Endothelial cell of umbilical vein (primary cell): ENCODE data around the gene MRPS23.

ENCODE experiments used
- CTCF ChIP-seq, 2 donors: IDR thresholded peaks; 1 replicate in 1 of 2; 2 replicates in 1 of 2; pipeline ENCODE4 v1.5.1; 2011; ENCODE audit warnings: low read length in 2 of 2, mild to moderate bottlenecking in 2 of 2, moderate library complexity in 2 of 2, control low read depth in 1 of 2, inconsistent platforms in 1 of 2, low read depth in 1 of 2; ENCODE audit not compliant: insufficient read depth in 1 of 2; ENCODE audit errors: extremely low read depth in 1 of 2
- EZH2 ChIP-seq: IDR thresholded peaks from 2 replicates; pipeline ENCODE4 v1.6.1; 2012; ENCODE audit warnings: borderline replicate concordance, low read depth, mild to moderate bottlenecking, moderate library complexity, low read length, inconsistent platforms; ENCODE audit not compliant: severe bottlenecking
- MAX ChIP-seq: IDR thresholded peaks from 2 replicates; pipeline ENCODE4 v1.6.1; 2011; ENCODE audit not compliant: insufficient read depth, insufficient read length
- POLR2A ChIP-seq: IDR thresholded peaks from 2 replicates; pipeline ENCODE4 v1.6.1; 2012; ENCODE audit warnings: low read depth, mild to moderate bottlenecking, control low read depth, low read length
- POLR2AphosphoS5 ChIP-seq: IDR thresholded peaks from 2 replicates; pipeline ENCODE4 v1.6.1; 2012; ENCODE audit warnings: low read depth, mild to moderate bottlenecking, control low read depth, low read length, moderate library complexity; ENCODE audit not compliant: insufficient read depth

- TF ChIP-seq CTCF (IDR thresholded peaks at IDR 0.05; ENCODE audit: extremely low read depth in 1 of 2, insufficient read depth in 1 of 2, low read depth in 1 of 2, low read length in 2 of 2), result no peak
- no peak for TF ChIP-seq POLR2AphosphoS5
- TF ChIP-seq POLR2A, result no peak
- TF ChIP-seq EZH2, result no peak
- no peak for TF ChIP-seq MAX
These were observed 36.2 kb upstream of the MRPS23 start for GRCh38 chr17:57886020-57886419.
